OCI-LY3 (cell line): ENCODE results near the gene SYCP1.

Experiments
- H2AFZ ChIP-seq: fragments of 200-600, 300-600 bp; shearing (Covaris generic); 2 replicates; pipeline ENCODE4 v1.6.0; 2014; ENCODE audit warnings: antibody characterized with exemption, low read depth, low read length
- H3K27ac ChIP-seq: fragments of 200-600, 300-600 bp; sonication (generic); 2 replicates; pipeline ENCODE4 v1.5.1; 2014; ENCODE audit warnings: mild to moderate bottlenecking, low read length, moderate library complexity, mixed read lengths
- H3K27me3 ChIP-seq: fragments of 200-600, 300-600 bp; sonication (generic); 2 replicates; pipeline ENCODE4 v1.6.1; 2014; ENCODE audit warnings: low read depth, low read length, mixed read lengths
- H3K36me3 ChIP-seq: fragments of 200-600, 300-600 bp; sonication (generic); replicated peaks from 2 replicates; pipeline ENCODE3; 2014; ENCODE audit warnings: low read depth, low read length, mixed read lengths
- H3K4me1 ChIP-seq: fragments of 300-600, 200-600 bp; sonication (generic); 2 replicates; pipeline ENCODE4 v1.6.1; 2014; ENCODE audit warnings: low read length, mixed read lengths
- H3K4me2 ChIP-seq: fragments of 200-600, 300-600 bp; sonication (generic); 2 replicates; pipeline ENCODE4 v1.6.1; 2014; ENCODE audit warnings: low read length, mixed read lengths
- H3K4me3 ChIP-seq: fragments of 300-600, 200-600 bp; sonication (generic); 2 replicates; pipeline ENCODE4 v1.5.1; 2014; ENCODE audit warnings: antibody characterized with exemption, mild to moderate bottlenecking, low read length, moderate library complexity
- H3K79me2 ChIP-seq: fragments of 300-600, 200-600 bp; shearing (Covaris generic); 2 replicates; pipeline ENCODE4 v1.6.1; 2014; ENCODE audit warnings: mild to moderate bottlenecking, low read length, mixed read lengths
- H3K9ac ChIP-seq: fragments of 300-600, 200-600 bp; shearing (Covaris generic); 2 replicates; pipeline ENCODE4 v1.6.0; 2014; ENCODE audit warnings: mild to moderate bottlenecking, low read length, moderate library complexity
- H3K9me3 ChIP-seq: fragments of 200-600, 300-600 bp; shearing (Covaris generic); 2 replicates; pipeline ENCODE4 v1.6.1; 2014; ENCODE audit warnings: low read length, mixed read lengths; ENCODE audit not compliant: insufficient read depth
- H4K20me1 ChIP-seq: fragments of 200-600, 300-600 bp; sonication (generic); 2 replicates; pipeline ENCODE4 v1.6.1; 2016; ENCODE audit warnings: low read length, mixed read lengths; ENCODE audit not compliant: insufficient read depth
- CTCF ChIP-seq: fragments of 200-600, 300-600 bp; sonication (generic); IDR thresholded peaks from 2 replicates; pipeline ENCODE4 v1.5.1; 2014; ENCODE audit warnings: antibody characterized with exemption, low read length, low read depth
- EZH2phosphoT487 ChIP-seq: fragments of 200-600 bp; shearing (Covaris generic); IDR thresholded peaks from 2 replicates; pipeline ENCODE4 v1.6.1; 2018; ENCODE audit warnings: antibody characterized with exemption, mixed run types, low read depth

Gene SYCP1

GRCh38 chr1:115023593-115023992 is 168.9 kb downstream of the SYCP1 start:
- H3K79me2 ChIP-seq = no peaks in the 10 kb centered on the region

GRCh38 chr1:115029526-115029925 is 174.9 kb downstream of the SYCP1 start, which contains the start of gene TSHB:
Gene TSHB, plus strand, starts transcription at chr1:115029826. Its CDS starts 3,537 bp downstream, at chr1:115033363.
- Histone ChIP-seq H3K27me3 (no peaks in the 10 kb centered on the region), H3K4me3 (no peak within 1 kb of the TSS), H3K9me3 (no peaks in the 10 kb centered on the region), H3K4me2 (no peak within 1 kb of the TSS), H4K20me1 (no peaks in the 10 kb centered on the region), H2AFZ (no peak within 1 kb of the TSS), H3K27ac (no peak within 1 kb of the TSS), H3K9ac (no peak within 1 kb of the TSS), H3K4me1 (no peaks in the 10 kb centered on the region), H3K36me3 (no peaks in the 10 kb centered on the region), H3K79me2 (no peaks in the 10 kb centered on the region)
- TF ChIP-seq CTCF (no peak), EZH2phosphoT487 (no peak)

More at GRCh38 chr1:115023593-115023992, 168.9 kb downstream of the SYCP1 start:
- no peaks in the 10 kb centered on the region for H4K20me1 ChIP-seq
- H2AFZ ChIP-seq = no peak overlapping the region
- no peak overlapping the region for H3K27ac ChIP-seq
- no peaks in the 10 kb centered on the region for H3K27me3 ChIP-seq
- TF ChIP-seq CTCF (no peak), EZH2phosphoT487 (no peak)
- H3K4me3 ChIP-seq = no peak overlapping the region
- no peak overlapping the region for H3K9ac ChIP-seq
- H3K4me1 ChIP-seq = no peaks in the 10 kb centered on the region
- H3K36me3 ChIP-seq = no peaks in the 10 kb centered on the region
- no peak overlapping the region for H3K4me2 ChIP-seq
- no peaks in the 10 kb centered on the region for H3K9me3 ChIP-seq

GRCh38 chr1:115031595-115031994 is 176.9 kb downstream of the SYCP1 start:
- H3K4me3 ChIP-seq = no peak overlapping the region
- no peaks in the 10 kb centered on the region for H3K4me1 ChIP-seq
- no peak overlapping the region for H3K27ac ChIP-seq
- no peaks in the 10 kb centered on the region for H3K79me2 ChIP-seq
- H3K9ac ChIP-seq = no peak overlapping the region
- H2AFZ ChIP-seq = no peak overlapping the region
- H4K20me1 ChIP-seq = no peaks in the 10 kb centered on the region
- TF ChIP-seq CTCF (no peak), EZH2phosphoT487 (no peak)
- no peaks in the 10 kb centered on the region for H3K9me3 ChIP-seq
- no peaks in the 10 kb centered on the region for H3K27me3 ChIP-seq
- H3K4me2 ChIP-seq = no peak overlapping the region
- no peaks in the 10 kb centered on the region for H3K36me3 ChIP-seq

- Histone ChIP-seq H3K9me3 (no peaks in the 10 kb centered on the region), H3K4me2 (no peak overlapping the region), H3K36me3 (no peaks in the 10 kb centered on the region), H2AFZ (no peak overlapping the region), H3K79me2 (no peaks in the 10 kb centered on the region), H3K4me1 (no peaks in the 10 kb centered on the region), H3K4me3 (no peak overlapping the region), H3K27me3 (peaks cover 7% of the 10 kb centered on the region; the same call in 1 of the 2 replicates), H3K27ac (no peak overlapping the region), H4K20me1 (no peaks in the 10 kb centered on the region), H3K9ac (no peak overlapping the region)
- no peak for TF ChIP-seq CTCF
- no peak for TF ChIP-seq EZH2phosphoT487
Measured at GRCh38 chr1:115035652-115036051, 181.0 kb downstream of the SYCP1 start.
